ENCODE results near the gene APLF. TPM values are rescaled to one million over a fixed set of nuclear protein-coding genes. Genes with fewer than 3 reads are reported as not detected.
A peak's percentile ranks its signal among the peaks of the same experiment; 100 is the strongest.

APLF gene
- total and polyA plus RNA-seq, 10 of the 15 experiments (the other 5 are each of a cell fraction or from before 2014, with no cell fraction given) = 0.66 to 2.8 (median 1.8) TPM

- Histone ChIP-seq H3K27ac (ENCODE audit: control insufficient read depth, insufficient read depth) (peak overlapping the region; percentile 88), H3K9ac (ENCODE audit: control insufficient read depth, insufficient read depth, low read length) (peak overlapping the region; percentile 22; the same call in 1 of the 2 replicates), H3K4me2 (ENCODE audit: control insufficient read depth, insufficient read depth) (peak overlapping the region; percentile 62), H3K27me3 (replicated peaks in 1 of 2; ENCODE audit: control insufficient read depth in 2 of 2, insufficient read depth in 2 of 2, low read length in 1 of 2) (no peaks in the 10 kb centered on the region), H3K9me3 (replicated peaks; ENCODE audit: control insufficient read depth, insufficient read depth, low read length) (no peaks in the 10 kb centered on the region; the same call in 2 of the 3 replicates), H3K4me1 (ENCODE audit: control insufficient read depth, insufficient read depth, low read length) (peaks cover 64% of the 10 kb centered on the region), H3K79me2 (ENCODE audit: control insufficient read depth, insufficient read depth, low read length) (no peaks in the 10 kb centered on the region; the same call in 1 of the 2 replicates), H2AFZ (ENCODE audit: control insufficient read depth, low read depth, low read length) (no peak overlapping the region; the same call in 1 of the 2 replicates), H3K36me3 (ENCODE audit: control insufficient read depth in 2 of 2, insufficient read depth in 2 of 2, low read length in 1 of 2) (no peaks in the 10 kb centered on the region), H4K20me1 (ENCODE audit: control insufficient read depth, insufficient read depth) (no peaks in the 10 kb centered on the region), H3K4me3 (peak overlapping the region; percentile 18; the same call in 1 of the 2 replicates)
- BruUV-seq (replicated peaks) = no TSS peak
- ChIA-PET POLR2A (interaction anchor here (1.0 to 4.9 kb wide), 8 partner anchors 8 to 61 kb away, joined by 3 to 40 read pairs (median 6); no protein-coding TSS in a partner anchor), RAD21 (ENCODE audit: unreplicated experiment) (interaction anchor here (0.7 to 7.8 kb wide), 8 partner anchors 12 to 66 kb away, joined by 3 to 116 read pairs (median 7); no protein-coding TSS in a partner anchor), SMC1A (ENCODE audit: uncharacterized antibody, unreplicated experiment) (interaction anchor here (1.0 to 11.0 kb wide), 6 partner anchors 10 to 45 kb away, joined by 3 to 200 read pairs (median 18); no protein-coding TSS in a partner anchor), CTCF (interaction anchor here (0.8 to 8.8 kb wide), 3 partner anchors 12 to 59 kb away, joined by 4 to 91 read pairs (median 6); partner anchors contain the start of gene PLEK)
- intact Hi-C loops (cut with micrococcal nuclease; ENCODE audit: unreplicated experiment) (loop anchor here (1.0 kb wide), 3 partner anchors 12 to 36 kb away; no protein-coding TSS in a partner anchor), in situ Hi-C loops (cut with MboI) (no loop called here)
- ATAC-seq (peak; percentile 85), DNase-seq (ENCODE audit: low read depth, low spot score) (peak; percentile 98), FAIRE-seq (peak; percentile 91)
- WGBS (ENCODE audit: insufficient coverage, insufficient replicate concordance, low lambda C conversion rate, missing lambda C conversion rate) = 5% methylated on average over 2 of the region's 2 CpGs
- TF ChIP-seq ZNF622 (IDR thresholded peaks at IDR 0.05) (no peak), IKZF2 (IDR thresholded peaks at IDR 0.05) (peak; percentile 99), BACH1 (IDR thresholded peaks at IDR 0.05; ENCODE audit: borderline replicate concordance) (peak; percentile 94; the same call in 1 of the 2 replicates), PAX5 (IDR thresholded peaks at IDR 0.05; ENCODE audit: borderline replicate concordance, low read depth, low read length) (peak; percentile 76; the same call in 1 of the 2 replicates), RAD21 (IDR thresholded peaks at IDR 0.05; ENCODE audit: insufficient read depth, low read depth, low read length) (peak; percentile 18; the same call in 1 of the 2 replicates), IRF3 (IDR thresholded peaks at IDR 0.05) (no peak), CHD1 (IDR thresholded peaks at IDR 0.05; ENCODE audit: low read depth, low read length) (no peak), FOXK2 (IDR thresholded peaks at IDR 0.05) (no peak), ELK1 (IDR thresholded peaks at IDR 0.05; ENCODE audit: low read depth, low read length) (no peak), GABPA (IDR thresholded peaks at IDR 0.05; ENCODE audit: low read depth) (peak; percentile 34; the same call in 1 of the 2 replicates), IKZF1 (conservative IDR thresholded peaks at IDR 0.05) (peak; percentile 97), RAD51 (IDR thresholded peaks at IDR 0.05) (peak; percentile 67; the same call in 1 of the 2 replicates), EP300 (IDR thresholded peaks at IDR 0.05; ENCODE audit: borderline replicate concordance in 1 of 2, control insufficient read depth in 1 of 2, low read depth in 2 of 2, low read length in 2 of 2) (peak; percentile 91 to 92)
- TF ChIP-seq, protein P1, sequence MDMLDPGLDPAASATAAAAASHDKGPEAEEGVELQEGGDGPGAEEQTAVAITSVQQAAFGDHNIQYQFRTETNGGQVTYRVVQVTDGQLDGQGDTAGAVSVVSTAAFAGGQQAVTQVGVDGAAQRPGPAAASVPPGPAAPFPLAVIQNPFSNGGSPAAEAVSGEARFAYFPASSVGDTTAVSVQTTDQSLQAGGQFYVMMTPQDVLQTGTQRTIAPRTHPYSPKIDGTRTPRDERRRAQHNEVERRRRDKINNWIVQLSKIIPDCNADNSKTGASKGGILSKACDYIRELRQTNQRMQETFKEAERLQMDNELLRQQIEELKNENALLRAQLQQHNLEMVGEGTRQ (IDR thresholded peaks at IDR 0.05; ENCODE audit: borderline replicate concordance, low read depth, low read length) = no peak
- TF ChIP-seq, protein P2, sequence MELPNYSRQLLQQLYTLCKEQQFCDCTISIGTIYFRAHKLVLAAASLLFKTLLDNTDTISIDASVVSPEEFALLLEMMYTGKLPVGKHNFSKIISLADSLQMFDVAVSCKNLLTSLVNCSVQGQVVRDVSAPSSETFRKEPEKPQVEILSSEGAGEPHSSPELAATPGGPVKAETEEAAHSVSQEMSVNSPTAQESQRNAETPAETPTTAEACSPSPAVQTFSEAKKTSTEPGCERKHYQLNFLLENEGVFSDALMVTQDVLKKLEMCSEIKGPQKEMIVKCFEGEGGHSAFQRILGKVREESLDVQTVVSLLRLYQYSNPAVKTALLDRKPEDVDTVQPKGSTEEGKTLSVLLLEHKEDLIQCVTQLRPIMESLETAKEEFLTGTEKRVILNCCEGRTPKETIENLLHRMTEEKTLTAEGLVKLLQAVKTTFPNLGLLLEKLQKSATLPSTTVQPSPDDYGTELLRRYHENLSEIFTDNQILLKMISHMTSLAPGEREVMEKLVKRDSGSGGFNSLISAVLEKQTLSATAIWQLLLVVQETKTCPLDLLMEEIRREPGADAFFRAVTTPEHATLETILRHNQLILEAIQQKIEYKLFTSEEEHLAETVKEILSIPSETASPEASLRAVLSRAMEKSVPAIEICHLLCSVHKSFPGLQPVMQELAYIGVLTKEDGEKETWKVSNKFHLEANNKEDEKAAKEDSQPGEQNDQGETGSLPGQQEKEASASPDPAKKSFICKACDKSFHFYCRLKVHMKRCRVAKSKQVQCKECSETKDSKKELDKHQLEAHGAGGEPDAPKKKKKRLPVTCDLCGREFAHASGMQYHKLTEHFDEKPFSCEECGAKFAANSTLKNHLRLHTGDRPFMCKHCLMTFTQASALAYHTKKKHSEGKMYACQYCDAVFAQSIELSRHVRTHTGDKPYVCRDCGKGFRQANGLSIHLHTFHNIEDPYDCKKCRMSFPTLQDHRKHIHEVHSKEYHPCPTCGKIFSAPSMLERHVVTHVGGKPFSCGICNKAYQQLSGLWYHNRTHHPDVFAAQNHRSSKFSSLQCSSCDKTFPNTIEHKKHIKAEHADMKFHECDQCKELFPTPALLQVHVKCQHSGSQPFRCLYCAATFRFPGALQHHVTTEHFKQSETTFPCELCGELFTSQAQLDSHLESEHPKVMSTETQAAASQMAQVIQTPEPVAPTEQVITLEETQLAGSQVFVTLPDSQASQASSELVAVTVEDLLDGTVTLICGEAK (IDR thresholded peaks at IDR 0.05; ENCODE audit: borderline replicate concordance) = no peak; the same call in 1 of the 2 replicates
Observed at GRCh38 chr2:68423966-68424650, 43.3 kb upstream of the APLF start.

Data from GM12878 (cell line).